GM19397 (cell line): ENCODE data around the gene ISG20L2.
A peak's percentile ranks its signal among the peaks of the same experiment; 100 is the strongest.

Source experiments
- ATAC-seq: cut with Tn5 transposase; IDR thresholded peaks from one replicate; pipeline ENCODE4 v1.9.1; 2021; ENCODE audit warnings: mild to moderate bottlenecking, moderate library complexity; ENCODE audit not compliant: unreplicated experiment

Gene ISG20L2

DNA sequence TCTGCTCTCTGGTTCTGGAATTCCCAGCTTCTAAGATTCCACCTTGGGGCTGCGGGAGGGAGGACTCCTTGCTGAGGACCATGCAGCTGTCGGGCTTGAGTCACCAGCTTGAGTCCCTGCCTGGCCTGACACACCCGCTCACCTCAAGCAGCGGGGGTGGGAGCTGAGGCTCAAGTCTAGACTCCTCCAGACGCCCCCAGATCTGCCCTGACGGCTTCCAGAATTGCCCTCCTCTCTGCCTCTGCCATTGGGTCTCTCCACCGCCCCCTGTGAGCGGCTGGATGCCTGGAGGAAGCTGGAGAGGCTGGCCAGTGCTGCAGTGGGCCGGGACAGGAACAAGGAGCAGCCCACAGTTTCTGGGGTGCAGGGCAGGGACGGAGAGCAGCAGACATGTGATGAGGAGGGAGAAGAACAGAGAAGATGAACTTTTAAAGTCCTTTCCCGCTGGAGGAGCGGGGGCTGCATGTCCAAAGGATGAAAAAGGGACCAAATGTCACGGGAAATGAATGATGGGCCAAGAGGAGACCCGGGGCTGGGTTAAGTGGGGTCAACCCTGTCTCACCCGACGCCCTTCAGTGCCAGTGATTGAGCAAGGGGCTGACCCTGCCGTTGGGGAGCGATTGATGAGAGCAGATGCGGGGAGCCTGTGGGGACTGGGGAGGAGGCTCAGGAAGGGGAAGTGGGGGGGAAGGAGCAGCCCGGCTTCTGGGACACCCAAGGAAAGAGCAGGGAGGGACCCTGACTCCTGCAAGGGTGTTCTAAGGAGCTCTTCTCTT lies 36.7 kb downstream of the ISG20L2 start:
- ATAC-seq = no peak

DNA sequence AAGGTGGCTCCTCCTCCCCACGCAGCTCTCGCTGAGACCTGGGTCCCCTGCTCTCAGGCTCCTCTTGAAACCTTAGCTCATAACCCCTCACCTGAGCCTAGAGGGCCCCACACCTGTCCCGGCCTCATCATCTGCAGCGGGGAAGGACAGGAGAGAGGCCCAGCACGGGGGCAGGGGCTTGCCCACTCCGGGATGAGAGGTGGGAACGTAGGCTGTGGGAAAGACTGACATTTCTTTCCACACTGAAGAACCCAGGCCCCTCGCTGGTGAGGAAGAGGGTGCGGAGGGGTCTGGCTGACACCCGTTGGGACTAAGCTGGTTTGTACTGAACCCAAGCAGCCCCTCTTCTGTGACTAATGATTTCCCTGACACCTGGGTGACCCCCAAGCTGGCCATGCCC lies 37.4 kb downstream of the ISG20L2 start:
- ATAC-seq = no peak

DNA sequence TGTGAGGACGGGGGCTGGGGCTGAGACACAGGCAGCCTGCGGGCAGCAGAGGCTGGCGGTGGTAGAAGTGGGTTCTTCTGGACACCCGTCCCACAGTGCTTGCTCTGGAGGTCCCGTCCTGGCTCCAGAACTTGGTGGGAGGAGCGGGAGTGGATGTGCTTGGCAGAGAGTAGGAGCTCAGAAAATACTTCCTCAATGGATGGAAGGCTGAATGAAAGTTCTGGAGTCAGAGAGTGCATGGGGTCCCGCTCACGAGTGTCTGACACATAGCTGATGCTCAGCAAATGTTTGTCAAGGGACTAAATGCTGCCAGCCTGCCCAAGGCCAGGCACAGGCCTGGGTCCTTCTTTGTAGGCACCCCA lies 37.9 kb downstream of the ISG20L2 start:
- ATAC-seq = no peak

DNA sequence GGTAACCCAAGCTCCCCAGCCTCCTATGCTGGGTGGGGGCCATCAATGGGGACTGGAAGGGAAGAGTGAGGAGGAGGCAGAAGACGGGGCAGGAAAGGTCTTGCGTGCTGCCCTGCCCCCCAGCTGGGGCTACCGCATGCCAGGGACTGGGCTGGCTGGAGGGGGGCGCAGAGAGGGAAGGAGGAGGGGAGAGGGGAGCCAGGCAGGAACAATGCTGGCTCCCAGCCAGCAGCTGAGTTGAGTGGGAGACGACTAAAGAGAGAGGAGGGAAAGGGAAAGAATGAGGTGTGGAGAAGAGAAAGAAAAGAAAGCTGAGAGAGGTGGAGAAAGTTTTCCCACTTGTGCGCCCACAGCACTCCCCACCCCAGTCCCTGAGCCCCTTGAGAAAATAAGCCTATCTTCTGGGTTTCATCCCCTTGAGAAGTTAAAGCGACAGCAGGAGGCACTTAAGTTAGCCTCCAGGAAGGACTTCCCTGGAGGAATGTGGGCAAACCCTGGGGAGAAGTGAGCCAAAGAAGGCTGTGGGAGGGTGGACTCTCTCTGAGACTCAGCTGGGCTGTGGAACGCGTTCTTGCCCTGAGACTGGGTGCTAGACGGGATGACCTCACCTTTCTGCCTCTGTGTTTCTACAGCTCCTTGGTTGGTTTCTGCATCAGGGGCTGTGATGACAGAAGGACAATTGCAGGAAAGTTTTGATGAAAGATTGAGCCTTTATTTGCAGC lies 38.5 kb downstream of the ISG20L2 start:
- no peak for ATAC-seq

DNA sequence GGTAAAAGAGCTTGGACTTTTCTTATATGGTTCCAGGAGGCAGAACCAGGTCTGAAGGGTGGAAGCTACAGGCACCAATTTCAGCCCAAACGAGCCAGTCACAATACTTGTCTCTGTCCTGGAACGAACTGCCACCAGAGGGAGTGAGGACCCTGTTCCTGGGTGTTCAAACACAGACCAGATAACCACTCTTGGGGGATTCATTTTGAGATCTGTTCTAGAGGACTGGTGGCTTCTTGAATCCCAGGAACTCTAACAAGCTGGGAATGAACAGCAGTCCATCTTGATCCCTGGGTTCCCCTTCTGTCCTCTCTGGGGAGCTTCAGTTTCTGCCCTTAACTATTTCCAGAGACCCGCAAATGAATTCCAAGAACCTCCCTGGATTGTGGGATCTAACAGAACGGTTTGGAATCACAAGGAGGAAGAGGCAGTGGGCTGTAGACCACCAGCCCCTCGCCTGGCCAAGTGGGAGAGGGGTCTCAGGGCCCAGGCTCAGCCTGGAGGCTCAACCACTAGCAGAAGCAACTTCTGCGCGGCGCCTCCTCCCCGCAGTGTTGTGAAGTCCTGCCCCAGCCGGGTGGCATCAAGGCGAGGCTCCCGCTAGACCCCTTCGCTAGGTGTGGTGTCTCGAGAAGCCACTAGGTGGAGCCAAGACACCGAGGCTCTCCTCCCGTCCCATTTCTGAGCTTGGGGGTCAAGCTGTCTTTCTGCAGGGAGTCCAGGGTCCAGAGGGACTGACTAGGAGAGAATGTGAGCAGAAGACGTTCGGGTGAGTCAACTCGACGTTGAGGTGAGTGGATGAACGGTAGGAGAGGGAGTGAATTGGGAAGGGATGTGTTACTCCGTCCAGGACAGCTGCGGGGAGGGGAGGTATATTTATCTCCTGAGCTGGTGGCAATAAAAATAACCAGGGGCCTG lies 39.3 kb downstream of the ISG20L2 start:
- peak; percentile 58 for ATAC-seq

DNA sequence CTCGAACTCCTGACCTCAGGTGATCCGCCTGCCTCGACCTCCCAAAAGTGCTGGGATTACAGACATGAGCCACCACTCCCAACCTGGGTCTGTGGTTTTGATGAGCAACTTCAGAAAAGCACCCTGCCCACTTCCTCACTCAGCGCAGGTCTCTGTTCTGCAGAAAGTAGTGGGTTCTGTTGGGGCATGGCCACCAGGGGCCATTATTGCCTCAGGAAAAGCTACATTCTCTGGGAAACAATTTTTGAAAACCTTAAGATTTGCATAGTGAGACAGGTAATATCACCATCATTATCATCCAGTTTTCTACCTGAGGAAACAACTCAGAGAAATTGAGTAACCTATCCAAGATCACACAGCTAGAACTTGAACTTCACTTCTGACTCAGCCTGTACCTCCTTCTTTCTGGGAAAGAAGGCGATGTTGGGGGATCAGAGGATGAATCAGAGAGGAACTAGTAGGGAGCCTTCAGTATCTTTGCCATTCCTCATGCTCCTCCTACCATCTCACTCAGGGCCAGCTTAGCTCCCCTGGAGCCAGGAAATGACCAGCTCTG lies 44.3 kb downstream of the ISG20L2 start:
- ATAC-seq = no peak

DNA sequence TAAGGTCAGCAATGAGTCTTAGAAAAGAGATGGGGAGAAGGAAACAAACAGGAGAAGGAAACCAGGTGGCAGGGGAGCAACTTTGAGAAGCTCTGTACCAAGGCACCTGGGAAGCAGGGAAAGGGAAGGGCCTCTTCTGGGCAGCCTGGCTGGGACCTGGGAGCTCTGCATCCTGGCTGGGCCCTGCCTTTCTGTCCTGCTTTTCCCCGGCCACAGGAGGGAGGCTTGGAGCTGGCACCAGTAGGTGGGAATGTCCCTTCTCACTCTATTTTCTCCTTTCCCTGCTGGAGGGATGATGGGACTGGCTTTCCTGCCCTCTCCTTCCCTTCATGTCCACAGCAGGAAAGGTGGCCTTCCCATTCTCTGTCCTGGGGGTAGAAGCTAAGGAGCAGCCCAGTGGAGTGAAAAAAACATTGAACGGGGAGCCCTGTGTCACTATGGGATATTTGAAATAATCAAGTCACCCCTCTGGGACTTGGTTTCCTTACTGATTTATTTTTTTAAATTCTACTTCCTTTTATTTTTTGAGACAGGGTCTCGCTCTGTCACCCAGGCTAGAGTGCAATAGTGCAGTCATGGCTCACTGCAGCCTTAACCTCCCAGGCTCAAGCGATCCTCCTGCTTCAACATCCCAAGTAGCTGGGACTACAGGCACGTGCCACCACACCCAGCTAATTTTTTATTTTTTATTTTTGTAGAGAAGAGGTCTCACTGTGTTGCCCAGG lies 46.2 kb downstream of the ISG20L2 start:
- no peak for ATAC-seq

DNA sequence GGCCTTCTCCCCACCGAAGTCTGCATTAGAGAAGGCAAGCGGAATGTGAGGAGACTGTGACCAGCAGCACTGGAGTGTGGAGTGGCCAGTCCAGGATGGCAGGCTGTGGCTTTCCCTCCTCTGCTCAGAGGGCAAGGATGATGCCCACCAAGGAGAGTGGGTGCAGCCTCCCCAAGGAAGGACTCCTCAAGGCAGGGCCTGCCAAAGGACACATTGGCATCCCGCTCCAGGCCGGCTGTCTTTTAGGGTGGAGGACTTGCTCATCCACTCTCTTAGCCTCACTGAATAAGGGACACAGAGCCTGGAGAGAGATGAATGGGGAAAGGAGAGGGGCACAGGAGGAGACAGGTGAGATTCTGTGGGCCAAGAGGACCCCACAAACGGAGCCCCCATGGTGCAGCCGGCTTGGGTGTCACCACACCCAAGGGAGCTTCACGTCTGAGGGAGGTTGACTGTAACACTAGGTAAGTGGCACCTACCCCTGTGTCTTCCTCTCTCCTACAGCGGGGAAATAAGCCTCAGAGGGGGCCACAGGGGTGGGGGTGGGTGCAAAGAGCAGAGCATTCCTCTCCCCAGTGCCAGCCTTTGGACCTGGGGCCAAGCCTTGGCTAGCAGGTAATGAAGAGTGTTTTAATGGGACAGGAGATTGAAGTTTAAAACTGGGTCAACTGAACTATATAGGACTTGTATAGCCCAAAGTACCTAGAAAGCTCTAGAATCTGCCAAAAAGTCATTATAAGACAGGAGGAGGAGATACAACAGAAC lies 47.2 kb downstream of the ISG20L2 start:
- ATAC-seq = no peak

DNA sequence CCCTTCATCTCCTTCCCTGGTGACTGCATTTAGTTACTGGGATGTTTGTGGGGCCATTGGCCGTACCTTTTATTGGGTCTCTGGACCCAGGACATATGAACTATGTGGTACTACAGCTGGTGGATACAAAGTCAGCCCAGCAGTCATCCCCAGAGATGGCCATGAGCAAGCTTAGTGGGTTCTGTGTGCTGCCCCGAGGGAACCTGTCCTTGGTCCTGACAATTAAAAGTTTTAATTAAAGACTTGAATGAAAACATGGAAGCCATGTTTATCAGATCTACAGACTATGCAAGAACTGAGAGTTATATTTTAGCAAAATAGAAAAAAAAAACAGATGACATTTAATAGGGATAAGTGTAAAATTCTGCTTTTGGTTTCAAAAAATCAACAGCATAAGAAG lies 48.5 kb downstream of the ISG20L2 start:
- ATAC-seq = no peak

DNA sequence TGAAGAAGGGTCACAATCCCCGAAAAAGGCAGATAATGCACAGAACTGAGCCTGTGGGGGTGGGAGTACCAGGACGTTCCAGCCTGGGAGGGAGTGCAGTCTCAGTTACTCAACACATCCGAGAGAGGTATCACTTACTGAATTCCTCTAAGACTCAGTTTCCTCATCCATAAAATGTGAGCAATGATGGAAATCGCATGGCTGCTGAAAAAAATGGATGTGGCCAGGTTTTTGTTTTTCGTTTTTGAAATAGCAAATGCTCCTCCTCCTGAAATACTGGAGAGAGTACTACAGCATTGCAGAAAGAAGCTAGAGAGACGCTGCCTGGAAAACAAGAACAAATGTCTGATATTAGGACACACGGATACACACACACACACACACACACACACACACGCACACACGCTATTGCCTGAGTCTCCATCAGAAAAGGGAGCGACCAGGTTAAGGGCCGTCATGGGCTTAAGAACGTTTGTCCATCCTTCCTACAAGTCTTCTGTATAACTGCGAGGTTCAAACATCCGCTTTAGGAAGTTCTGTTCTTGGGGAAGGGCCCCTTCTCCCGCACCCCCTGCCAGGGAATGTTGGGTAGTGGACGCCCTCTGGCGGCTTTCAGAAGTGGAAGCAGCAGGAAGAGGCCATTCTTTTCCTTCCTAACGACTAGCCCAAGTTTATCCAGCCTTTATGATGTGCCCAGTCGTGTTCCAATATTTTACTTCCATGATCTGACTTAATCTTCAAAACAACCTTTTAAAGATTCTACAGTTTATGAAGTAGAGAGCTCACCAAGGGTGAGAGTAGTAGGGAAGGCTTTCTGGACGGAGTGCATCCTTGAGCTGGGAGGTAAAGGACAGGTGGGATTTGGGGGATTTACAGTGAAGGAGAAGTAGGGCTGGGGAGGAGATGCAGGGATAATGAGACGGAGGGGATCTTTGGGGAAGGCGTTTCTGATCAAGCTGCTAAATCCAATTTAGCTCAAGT lies 50.7 kb downstream of the ISG20L2 start:
- ATAC-seq = no peak

DNA sequence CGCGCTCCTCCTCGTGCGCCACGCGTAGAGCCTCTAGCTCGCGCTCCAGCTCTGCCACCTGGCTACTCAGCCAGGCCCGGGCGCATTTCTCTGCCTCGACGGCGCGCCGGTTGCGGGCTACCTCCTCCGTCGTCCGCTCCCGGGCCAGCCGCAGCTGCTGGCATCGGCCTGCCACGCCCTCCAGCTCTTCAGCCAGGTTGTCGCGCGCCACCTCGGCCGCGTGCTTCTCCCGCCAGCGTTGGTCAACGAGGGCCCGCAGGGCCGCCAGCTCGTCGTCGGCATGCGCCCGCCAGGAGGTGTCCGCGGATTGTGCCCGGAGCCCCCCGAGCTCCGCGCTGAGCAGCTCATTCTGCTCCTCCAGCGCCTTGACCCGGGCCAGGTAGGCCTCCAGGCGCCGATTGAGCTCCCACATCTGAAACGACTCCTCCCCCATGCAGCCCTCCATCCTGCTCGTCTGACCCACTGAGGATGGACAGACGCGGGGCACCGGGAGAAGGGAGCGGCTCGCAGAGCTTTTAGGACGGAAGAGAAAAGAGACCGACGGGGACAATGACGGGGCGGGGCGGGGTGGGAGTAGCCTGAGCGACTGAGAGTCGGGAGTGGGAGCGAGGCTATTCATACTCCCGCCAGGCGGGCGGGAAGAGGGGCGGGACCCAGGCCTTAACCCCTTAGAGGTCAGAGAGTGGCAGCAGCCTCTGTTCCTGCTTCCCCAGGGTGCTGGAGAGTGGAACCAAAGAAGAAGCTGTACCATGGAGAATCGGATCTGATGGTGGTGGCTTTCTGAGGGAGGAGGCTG lies 51.5 kb downstream of the ISG20L2 start, which contains the start of gene NES:
TSS of gene NES (minus strand) at position 588 of the 796 bp plus-strand sequence. CDS start at position 445, 143 bp downstream.
- no peak for ATAC-seq

DNA sequence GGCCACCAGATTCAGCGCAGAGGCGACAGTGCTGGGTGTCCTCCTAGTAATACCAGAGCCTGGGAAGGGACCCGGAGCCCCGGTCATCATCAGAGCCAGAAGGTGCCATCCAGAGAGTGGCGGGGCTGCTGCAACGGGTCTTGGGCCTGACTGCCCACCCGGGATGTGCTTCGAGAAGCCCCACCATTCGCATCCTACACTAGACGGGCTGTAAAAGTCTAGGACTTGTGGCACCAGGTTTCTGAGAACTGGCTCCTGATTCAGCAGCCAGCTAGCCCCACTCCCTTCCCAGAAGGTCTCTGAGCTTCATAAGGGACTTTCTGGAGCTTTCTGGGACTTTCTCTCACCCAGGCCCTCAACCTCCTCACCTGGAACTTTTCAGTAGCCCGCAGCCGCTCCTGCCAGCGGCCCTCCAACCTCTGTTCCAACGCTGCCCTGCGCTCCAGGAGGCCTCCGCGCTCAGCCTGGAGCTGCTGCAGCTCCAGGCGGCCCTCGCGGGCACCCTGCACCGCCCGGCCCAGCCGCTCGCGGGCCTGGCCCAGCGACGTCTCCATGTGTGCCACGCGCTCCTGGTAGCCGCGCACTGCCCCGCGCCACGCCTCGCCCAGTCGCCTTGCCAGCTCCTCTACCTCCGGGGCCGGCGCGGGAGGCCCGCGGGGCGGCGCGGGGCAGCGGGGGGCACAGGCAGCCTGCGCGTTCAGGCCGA lies 52.3 kb downstream of the ISG20L2 start:
- no peak for ATAC-seq

DNA sequence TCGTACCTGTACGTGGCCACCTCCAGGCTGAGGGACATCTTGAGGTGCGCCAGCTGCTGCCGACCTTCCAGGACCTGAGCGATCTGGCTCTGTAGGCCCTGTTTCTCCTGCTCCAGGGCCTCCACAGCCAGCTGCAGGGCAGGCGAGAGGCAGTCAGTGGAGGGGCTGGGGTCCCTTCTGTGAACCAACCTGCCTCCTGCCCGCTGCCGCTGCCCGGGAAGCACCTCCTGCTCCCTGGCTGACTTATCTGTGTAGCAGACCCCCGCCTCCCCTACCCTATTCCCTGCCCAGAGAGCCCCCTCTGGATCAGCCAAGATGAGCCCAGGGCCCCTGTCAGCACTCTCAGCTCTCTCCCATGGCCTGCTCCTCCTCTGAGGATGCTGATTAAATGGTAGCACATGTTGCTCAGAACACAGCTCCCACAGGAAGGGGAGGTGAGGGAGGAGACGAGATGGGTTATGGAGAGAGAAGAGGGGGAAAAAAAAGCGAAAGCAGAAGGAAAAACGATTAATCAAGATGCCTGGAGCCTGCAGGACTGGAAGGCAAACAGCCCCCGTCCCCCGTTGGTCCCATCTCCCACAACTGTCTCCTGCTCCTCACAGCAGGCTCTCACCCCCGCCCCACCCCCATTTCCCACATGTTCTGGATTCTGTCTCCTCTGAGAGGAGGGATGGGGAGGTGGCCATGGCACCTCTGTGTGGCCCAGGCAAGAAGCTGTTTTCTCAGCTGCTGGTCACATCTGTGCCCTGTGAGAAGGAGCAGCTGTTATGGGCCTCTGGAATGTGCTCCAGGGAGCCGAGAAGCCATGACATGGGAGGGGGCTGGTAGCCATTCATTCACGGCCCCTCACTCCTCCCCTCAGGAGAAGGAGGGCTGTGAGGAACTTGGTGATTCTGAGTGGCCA lies 53.1 kb downstream of the ISG20L2 start:
- no peak for ATAC-seq

DNA sequence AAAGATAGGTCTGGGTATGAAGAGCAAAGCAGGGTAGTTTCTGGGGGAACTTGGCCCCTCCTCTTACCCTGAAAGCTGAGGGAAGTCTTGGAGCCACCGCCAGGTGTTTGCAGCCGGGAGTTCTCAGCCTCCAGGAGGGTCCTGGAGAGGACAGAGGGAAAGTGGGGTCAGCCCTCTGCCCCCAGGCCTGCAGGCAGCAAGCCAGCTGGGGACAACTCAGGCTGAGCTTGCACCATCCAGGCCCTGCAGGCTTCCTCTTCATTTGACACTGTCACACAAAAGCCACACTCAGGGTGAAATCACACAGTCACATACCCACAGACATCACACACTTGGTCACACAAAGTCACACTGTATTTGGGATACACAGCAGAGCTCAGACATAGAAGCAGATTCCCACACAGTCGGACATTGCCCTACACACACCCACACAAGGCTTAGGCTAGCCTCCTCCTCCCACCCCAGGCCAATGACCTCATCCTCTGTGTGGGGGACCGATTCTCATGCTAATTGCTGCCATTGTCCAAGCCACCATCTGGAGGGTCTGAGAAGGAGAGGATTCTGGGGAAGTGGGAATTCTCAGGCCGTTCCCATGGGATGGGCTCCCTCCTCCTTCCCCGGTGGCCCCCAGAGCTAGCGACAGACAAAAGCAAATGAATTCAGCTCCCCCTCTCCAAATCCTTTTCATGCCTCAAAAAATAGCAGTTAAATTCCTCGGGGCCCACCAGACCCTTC lies 55.0 kb downstream of the ISG20L2 start:
- no peak for ATAC-seq
